Gastroesophageal sphincter (tissue), 3 donors: Measurements from ENCODE around the gene RNF145.

Experiments
- EP300 ChIP-seq: sonication (generic); formaldehyde crosslinking; IDR thresholded peaks from one replicate; pipeline ENCODE4 v1.6.1; 2017; ENCODE audit warnings: antibody characterized with exemption, mild to moderate bottlenecking
- POLR2A ChIP-seq, 2 donors: fragments of 450-650 bp; IDR thresholded peaks; one replicate each; pipeline ENCODE4 v1.6.1; 2017; ENCODE audit warnings: antibody characterized with exemption in 2 of 2, mild to moderate bottlenecking in 2 of 2, moderate library complexity in 1 of 2
- POLR2AphosphoS5 ChIP-seq: sonication (generic); formaldehyde crosslinking; IDR thresholded peaks from one replicate; pipeline ENCODE4 v1.6.1; 2017; ENCODE audit warnings: antibody characterized with exemption
- TF ChIP-seq, protein P1 (sequence below), 4 experiments: fragments of 200-600 bp in 2 of 4; fragments of 450-650 bp in 2 of 4; sonication (generic) in 1 of 4; IDR thresholded peaks; one replicate each; pipeline ENCODE4 v1.5.1; 2017 to 2019; ENCODE audit warnings: antibody characterized with exemption in 4 of 4, mild to moderate bottlenecking in 2 of 4, moderate library complexity in 2 of 4

DNA sequence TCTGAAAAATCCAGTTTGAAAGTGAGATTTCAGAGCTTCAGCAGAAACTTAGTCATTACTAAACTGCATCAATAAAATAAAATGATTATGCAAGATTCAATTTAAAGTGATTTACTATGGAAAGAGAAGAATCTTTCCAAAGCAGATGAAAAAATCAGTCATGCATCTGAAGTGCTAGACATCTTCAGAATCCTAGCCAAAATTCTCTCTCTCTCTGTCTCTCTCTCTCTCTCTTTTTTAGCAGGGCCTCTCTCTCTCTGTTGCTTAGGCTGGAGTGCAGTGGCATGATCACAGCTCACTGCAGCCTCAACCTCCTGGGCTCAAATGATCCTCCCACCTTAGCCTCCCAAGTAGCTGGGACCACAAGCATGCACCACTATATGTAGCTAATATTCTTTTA is 35.5 kb upstream of the RNF145 start:
- TF ChIP-seq, protein P1, sequence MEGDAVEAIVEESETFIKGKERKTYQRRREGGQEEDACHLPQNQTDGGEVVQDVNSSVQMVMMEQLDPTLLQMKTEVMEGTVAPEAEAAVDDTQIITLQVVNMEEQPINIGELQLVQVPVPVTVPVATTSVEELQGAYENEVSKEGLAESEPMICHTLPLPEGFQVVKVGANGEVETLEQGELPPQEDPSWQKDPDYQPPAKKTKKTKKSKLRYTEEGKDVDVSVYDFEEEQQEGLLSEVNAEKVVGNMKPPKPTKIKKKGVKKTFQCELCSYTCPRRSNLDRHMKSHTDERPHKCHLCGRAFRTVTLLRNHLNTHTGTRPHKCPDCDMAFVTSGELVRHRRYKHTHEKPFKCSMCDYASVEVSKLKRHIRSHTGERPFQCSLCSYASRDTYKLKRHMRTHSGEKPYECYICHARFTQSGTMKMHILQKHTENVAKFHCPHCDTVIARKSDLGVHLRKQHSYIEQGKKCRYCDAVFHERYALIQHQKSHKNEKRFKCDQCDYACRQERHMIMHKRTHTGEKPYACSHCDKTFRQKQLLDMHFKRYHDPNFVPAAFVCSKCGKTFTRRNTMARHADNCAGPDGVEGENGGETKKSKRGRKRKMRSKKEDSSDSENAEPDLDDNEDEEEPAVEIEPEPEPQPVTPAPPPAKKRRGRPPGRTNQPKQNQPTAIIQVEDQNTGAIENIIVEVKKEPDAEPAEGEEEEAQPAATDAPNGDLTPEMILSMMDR (IDR thresholded peaks at IDR 0.05) = no peak
- TF ChIP-seq POLR2AphosphoS5 (no peak), EP300 (no peak), POLR2A (IDR thresholded peaks at IDR 0.05) (no peak)
